ENCODE results near the gene PARVA. TPM values are rescaled to one million over a fixed set of nuclear protein-coding genes. Genes with fewer than 3 reads are reported as not detected.

Gene PARVA
- total and polyA plus RNA-seq, 2 of the 8 experiments (the other 6 are each of a cell fraction or from before 2014, with no cell fraction given): 3.1 to 13.5 TPM

DNA sequence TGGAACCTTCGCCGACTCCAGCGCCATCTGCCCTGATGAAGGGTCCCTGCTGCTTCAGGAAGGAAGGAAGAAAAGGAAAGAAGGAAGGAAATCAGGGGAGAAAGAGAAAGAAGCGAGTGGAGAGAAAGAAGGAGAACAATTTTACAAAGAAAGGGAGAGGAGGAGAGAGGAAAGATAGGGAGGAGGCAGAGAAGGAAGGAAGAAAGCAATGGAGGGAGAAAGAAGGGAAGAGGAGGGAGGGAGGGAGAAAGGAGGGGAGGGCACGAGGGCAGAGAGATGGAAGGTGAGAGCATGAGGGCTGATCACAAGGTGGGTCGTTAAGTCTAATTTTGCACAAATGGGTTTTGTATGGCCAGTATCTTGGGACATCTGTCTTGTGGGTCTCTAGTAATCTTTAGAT is 39.2 kb downstream of the PARVA start:
- ChIA-PET POLR2A (ENCODE audit: partially characterized antibody) (no interaction called here), CTCF (ENCODE audit: partially characterized antibody) (interaction anchor here (0.9 kb wide), 1 partner anchor 67 kb away, joined by 3 read pairs; no protein-coding TSS in a partner anchor)
- no peak overlapping the region for H3K27ac ChIP-seq (ENCODE audit: low read depth, low read length)
- H4K5ac ChIP-seq (ENCODE audit: insufficient read length, low read depth, low read length): no peak overlapping the region
- peaks cover 0 to 7% (median 2%) of the 10 kb centered on the region in 4 experiments; a peak in 4 of 7 replicates for H3K4me1 ChIP-seq (replicated peaks in 1 of 4; ENCODE audit: control insufficient read depth in 3 of 4, insufficient read depth in 4 of 4, low read length in 3 of 4)
- H3K18ac ChIP-seq (ENCODE audit: extremely low read depth, low read length): no peak overlapping the region
- H3K4me3 ChIP-seq (ENCODE audit: extremely low read depth in 1 of 4, insufficient read depth in 2 of 4, low read depth in 3 of 4, low read length in 4 of 4): no peak overlapping the region
- no peak overlapping the region for H4K8ac ChIP-seq (ENCODE audit: extremely low read depth, insufficient read depth, low read length)
- no peaks in the 10 kb centered on the region for H3K36me3 ChIP-seq (ENCODE audit: control insufficient read depth in 2 of 4, insufficient read depth in 4 of 4, low read length in 3 of 4)
- no peaks in the 10 kb centered on the region for H3K27me3 ChIP-seq (replicated peaks in 1 of 4; ENCODE audit: control insufficient read depth in 3 of 4, extremely low read depth in 1 of 4, insufficient read depth in 3 of 4, low read length in 3 of 4)
- no peaks in the 10 kb centered on the region; the same call in 1 of the 2 replicates for H3K23me2 ChIP-seq (ENCODE audit: low read depth, low read length)
- DNase-seq (ENCODE audit: low read depth in 1 of 2, low spot score in 2 of 2) (no peak), FAIRE-seq (no peak)
- H3K79me1 ChIP-seq (ENCODE audit: low read depth, low read length): no peaks in the 10 kb centered on the region
- no peak overlapping the region for H2AK5ac ChIP-seq (ENCODE audit: low read depth, low read length)
- H3K14ac ChIP-seq (ENCODE audit: insufficient read length): no peak overlapping the region
- H2BK120ac ChIP-seq (replicated peaks; ENCODE audit: low read depth, low read length): no peak overlapping the region
- no peaks in the 10 kb centered on the region for H4K20me1 ChIP-seq (replicated peaks in 1 of 2; ENCODE audit: control insufficient read depth in 1 of 2, insufficient read depth in 2 of 2, low read length in 2 of 2)
- no peak overlapping the region for H2BK20ac ChIP-seq (ENCODE audit: low read length)
- H3K9me3 ChIP-seq (ENCODE audit: insufficient read depth in 2 of 2, low read depth in 1 of 2, low read length in 1 of 2): no peaks in the 10 kb centered on the region
- H3K79me2 ChIP-seq (ENCODE audit: control insufficient read depth in 1 of 2, insufficient read depth in 2 of 2, low read length in 2 of 2): no peaks in the 10 kb centered on the region
- no peak overlapping the region for H3K4ac ChIP-seq (replicated peaks; ENCODE audit: insufficient read length, low read depth, low read length)
- H3K4me2 ChIP-seq (ENCODE audit: insufficient read depth in 1 of 2, low read depth in 2 of 2, low read length in 2 of 2): no peak overlapping the region
- H4K91ac ChIP-seq (replicated peaks; ENCODE audit: insufficient read length, low read length): no peak overlapping the region
- no peak overlapping the region for H3K9ac ChIP-seq (replicated peaks in 1 of 4; ENCODE audit: extremely low read depth in 1 of 4, low read depth in 3 of 4, low read length in 3 of 4)
- no peak overlapping the region for H2AFZ ChIP-seq (ENCODE audit: low read length)
- H2BK12ac ChIP-seq (ENCODE audit: low read depth, low read length): no peak overlapping the region
- WGBS, 2 experiments (ENCODE audit: extremely low coverage in 1 of 2, insufficient coverage in 1 of 2, insufficient read length in 1 of 2, insufficient replicate concordance in 2 of 2, low coverage in 1 of 2, low lambda C conversion rate in 2 of 2, missing lambda C conversion rate in 1 of 2): 92% methylated on average over 6 of the region's 6 CpGs; no CpG with 5 or more reads in 1 of the 2 experiments
- H2BK15ac ChIP-seq (ENCODE audit: low read length): no peak overlapping the region
- no peak overlapping the region for H2BK5ac ChIP-seq (ENCODE audit: low read depth, low read length)
- no peak overlapping the region for H3K23ac ChIP-seq (ENCODE audit: insufficient read length)
- H3K56ac ChIP-seq (replicated peaks; ENCODE audit: insufficient read length, low read depth, low read length): no peak overlapping the region
- TF ChIP-seq, protein P1, sequence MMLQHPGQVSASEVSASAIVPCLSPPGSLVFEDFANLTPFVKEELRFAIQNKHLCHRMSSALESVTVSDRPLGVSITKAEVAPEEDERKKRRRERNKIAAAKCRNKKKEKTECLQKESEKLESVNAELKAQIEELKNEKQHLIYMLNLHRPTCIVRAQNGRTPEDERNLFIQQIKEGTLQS (IDR thresholded peaks at IDR 0.05; ENCODE audit: insufficient read depth, low read depth, low read length): no peak
- TF ChIP-seq EZH2 (IDR thresholded peaks at IDR 0.05; ENCODE audit: low read depth, low read length, severe bottlenecking) (no peak), TCF12 (IDR thresholded peaks at IDR 0.05; ENCODE audit: low read depth, low read length) (no peak)

All from H1 (cell line).